CD4-positive, alpha-beta T cell treated with Interleukin-17A for 4 hours (primary cell): Measurements from ENCODE around the gene RALGAPA2.

Experiments
- DNase-seq: peaks from one replicate; pipeline ENCODE4 v3.0.0-alpha.2; 2020; ENCODE audit warnings: mixed read lengths

Gene RALGAPA2

GRCh38 chr20:20683020-20683419 is 29.4 kb downstream of the RALGAPA2 start:
- DNase-seq: no peak

GRCh38 chr20:20680991-20681508 is 31.4 kb downstream of the RALGAPA2 start:
- no peak for DNase-seq

GRCh38 chr20:20679316-20679715 is 33.1 kb downstream of the RALGAPA2 start:
- DNase-seq: no peak

GRCh38 chr20:20677186-20677585 is 35.3 kb downstream of the RALGAPA2 start:
- DNase-seq: no peak

- no peak for DNase-seq
Observed at GRCh38 chr20:20668639-20669038, 43.8 kb downstream of the RALGAPA2 start.

- no peak for DNase-seq
Observed at GRCh38 chr20:20666359-20666758, 46.1 kb downstream of the RALGAPA2 start.

- DNase-seq: no peak
Observed at GRCh38 chr20:20665606-20666332, 46.7 kb downstream of the RALGAPA2 start.

GRCh38 chr20:20664795-20665589 is 47.5 kb downstream of the RALGAPA2 start:
- DNase-seq: no peak

- no peak for DNase-seq
Observed at GRCh38 chr20:20663841-20664240, 48.6 kb downstream of the RALGAPA2 start.

GRCh38 chr20:20658871-20659431 is 53.5 kb downstream of the RALGAPA2 start:
- no peak for DNase-seq

- no peak for DNase-seq
Observed at GRCh38 chr20:20658123-20658522, 54.3 kb downstream of the RALGAPA2 start.

- DNase-seq: no peak
Observed at GRCh38 chr20:20657092-20657491, 55.4 kb downstream of the RALGAPA2 start.

GRCh38 chr20:20655883-20656282 is 56.6 kb downstream of the RALGAPA2 start:
- DNase-seq: no peak

- no peak for DNase-seq
Observed at GRCh38 chr20:20649945-20650344, 62.5 kb downstream of the RALGAPA2 start.

GRCh38 chr20:20643927-20644326 is 68.5 kb downstream of the RALGAPA2 start:
- no peak for DNase-seq

- no peak for DNase-seq
Observed at GRCh38 chr20:20641783-20642182, 70.7 kb downstream of the RALGAPA2 start.

- DNase-seq: no peak
Observed at GRCh38 chr20:20638878-20639277, 73.6 kb downstream of the RALGAPA2 start.

- DNase-seq: no peak
Observed at GRCh38 chr20:20637998-20638725, 74.3 kb downstream of the RALGAPA2 start.

GRCh38 chr20:20635006-20635405 is 77.4 kb downstream of the RALGAPA2 start:
- DNase-seq: no peak

GRCh38 chr20:20632644-20633043 is 79.8 kb downstream of the RALGAPA2 start:
- DNase-seq: no peak

- DNase-seq: no peak
Observed at GRCh38 chr20:20630551-20630950, 81.9 kb downstream of the RALGAPA2 start.

GRCh38 chr20:20629556-20630188 is 82.8 kb downstream of the RALGAPA2 start:
- DNase-seq: no peak
